HEK293 (cell line): ENCODE results near the gene ZNF432.

Experiments used
- CTCF ChIA-PET: fragments of 350-600 bp; formaldehyde crosslinking; extraction: SDS; loops from one replicate; lab custom pipeline; 2021; ENCODE audit warnings: antibody characterized with exemption; lab: Yijun Ruan, JAX
- POLR2A ChIA-PET: fragments of 300-600 bp; formaldehyde crosslinking; extraction: SDS; loops from one replicate; lab custom pipeline; 2020; ENCODE audit warnings: antibody characterized with exemption, inconsistent platforms; lab: Yijun Ruan, JAX
- H3K27ac ChIP-seq: fragments of 200-500 bp; sonication (Bioruptor generic); 2 replicates; pipeline ENCODE4 v1.5.1; 2014; ENCODE audit warnings: low read depth, low read length, control low read depth, inconsistent platforms; ENCODE audit errors: extremely low read depth
- H3K36me3 ChIP-seq, 2 experiments: fragments of 200-500 bp in 1 of 2; sonication (Bioruptor generic) in 1 of 2; 1 replicate in 1 of 2; 2 replicates in 1 of 2; pipeline ENCODE4 v1.5.1; 2014 to 2017; ENCODE audit warnings: inconsistent platforms in 2 of 2, low read length in 2 of 2; ENCODE audit not compliant: control insufficient read depth in 2 of 2, insufficient read depth in 1 of 2
- H3K4me1 ChIP-seq: fragments of 200-500 bp; sonication (Bioruptor generic); 2 replicates; pipeline ENCODE4 v1.5.1; 2014; ENCODE audit warnings: mild to moderate bottlenecking, low read length, inconsistent platforms; ENCODE audit not compliant: control insufficient read depth, insufficient read depth
- H3K4me3 ChIP-seq: 2 replicates; pipeline ENCODE4 v1.5.1; 2011; ENCODE audit warnings: low read depth, mild to moderate bottlenecking, control low read depth, low read length, moderate library complexity
- H3K9me3 ChIP-seq: fragments of 200-500 bp; sonication (Bioruptor generic); 2 replicates; pipeline ENCODE4 v1.5.1; 2014; ENCODE audit warnings: low read depth, low read length, inconsistent platforms; ENCODE audit not compliant: control insufficient read depth, insufficient read depth
- BCL11B ChIP-seq: fragments of 450-650 bp; formaldehyde crosslinking; IDR thresholded peaks from 2 replicates; pipeline ENCODE4 v1.5.1; 2016; ENCODE audit warnings: low read depth, missing biosample characterization, missing genetic modification characterization
- FEZF1 ChIP-seq: fragments of 450-650 bp; formaldehyde crosslinking; IDR thresholded peaks from 2 replicates; pipeline ENCODE4 v1.5.1; 2016; ENCODE audit warnings: missing biosample characterization, missing genetic modification characterization
- PRDM1 ChIP-seq: fragments of 450-650 bp; formaldehyde crosslinking; IDR thresholded peaks from 2 replicates; pipeline ENCODE4; 2016; ENCODE audit warnings: missing biosample characterization, missing genetic modification characterization
- SCRT1 ChIP-seq: fragments of 450-650 bp; formaldehyde crosslinking; IDR thresholded peaks from 2 replicates; pipeline ENCODE4 v1.5.1; 2016; ENCODE audit warnings: missing biosample characterization, missing genetic modification characterization, borderline replicate concordance
- ZNF112 ChIP-seq: fragments of 450-650 bp; formaldehyde crosslinking; IDR thresholded peaks from 2 replicates; pipeline ENCODE4 v1.5.0; 2017; ENCODE audit warnings: missing biosample characterization, missing genetic modification characterization
- ZNF133 ChIP-seq: fragments of 450-650 bp; formaldehyde crosslinking; IDR thresholded peaks from 2 replicates; pipeline ENCODE4 v1.5.1; 2016; ENCODE audit warnings: missing biosample characterization, missing genetic modification characterization
- ZNF175 ChIP-seq: fragments of 450-650 bp; formaldehyde crosslinking; IDR thresholded peaks from 2 replicates; pipeline ENCODE4 v1.5.1; 2016; ENCODE audit warnings: missing biosample characterization, missing genetic modification characterization
- ZNF19 ChIP-seq: fragments of 450-650 bp; formaldehyde crosslinking; IDR thresholded peaks from 2 replicates; pipeline ENCODE4; 2016; ENCODE audit warnings: missing biosample characterization, missing genetic modification characterization, low read depth
- ZNF223 ChIP-seq: fragments of 450-650 bp; formaldehyde crosslinking; IDR thresholded peaks from 2 replicates; pipeline ENCODE4 v1.5.1; 2016; ENCODE audit warnings: missing biosample characterization, missing genetic modification characterization
- ZNF248 ChIP-seq: fragments of 450-650 bp; formaldehyde crosslinking; IDR thresholded peaks from 2 replicates; pipeline ENCODE4 v1.5.1; 2017; ENCODE audit warnings: missing biosample characterization, missing genetic modification characterization
- ZNF324 ChIP-seq: fragments of 450-650 bp; formaldehyde crosslinking; IDR thresholded peaks from 2 replicates; pipeline ENCODE4 v1.5.1; 2016; ENCODE audit warnings: missing biosample characterization, missing genetic modification characterization
- ZNF416 ChIP-seq: fragments of 450-650 bp; formaldehyde crosslinking; IDR thresholded peaks from 2 replicates; pipeline ENCODE4 v1.5.1; 2016; ENCODE audit warnings: missing biosample characterization, missing genetic modification characterization
- ZNF426 ChIP-seq: fragments of 450-650 bp; formaldehyde crosslinking; IDR thresholded peaks from 2 replicates; pipeline ENCODE4 v1.5.1; 2017; ENCODE audit warnings: missing biosample characterization, missing genetic modification characterization, mild to moderate bottlenecking, inconsistent platforms, moderate library complexity
- ZNF48 ChIP-seq: fragments of 450-650 bp; formaldehyde crosslinking; IDR thresholded peaks from 2 replicates; pipeline ENCODE4 v1.5.1; 2016; ENCODE audit warnings: missing biosample characterization, missing genetic modification characterization
- ZNF585B ChIP-seq: fragments of 450-650 bp; formaldehyde crosslinking; IDR thresholded peaks from 2 replicates; pipeline ENCODE4 v1.5.1; 2016; ENCODE audit warnings: missing biosample characterization, missing genetic modification characterization
- ZNF76 ChIP-seq: fragments of 450-650 bp; formaldehyde crosslinking; IDR thresholded peaks from 2 replicates; pipeline ENCODE4; 2016; ENCODE audit warnings: low read depth, missing biosample characterization, missing genetic modification characterization, borderline replicate concordance
- ZNF776 ChIP-seq: fragments of 450-650 bp; formaldehyde crosslinking; IDR thresholded peaks from 2 replicates; pipeline ENCODE4 v1.5.0; 2017; ENCODE audit warnings: missing biosample characterization, missing genetic modification characterization, borderline replicate concordance
- ZNF791 ChIP-seq: fragments of 450-650 bp; formaldehyde crosslinking; IDR thresholded peaks from 2 replicates; pipeline ENCODE4 v1.5.1; 2016; ENCODE audit warnings: missing biosample characterization, missing genetic modification characterization
- ZSCAN23 ChIP-seq: fragments of 450-650 bp; formaldehyde crosslinking; IDR thresholded peaks from 2 replicates; pipeline ENCODE4 v1.5.1; 2016; ENCODE audit warnings: missing biosample characterization, missing genetic modification characterization
- TF ChIP-seq, protein P1 (sequence below): fragments of 450-650 bp; formaldehyde crosslinking; IDR thresholded peaks from 2 replicates; pipeline ENCODE4 v1.5.1; 2016; ENCODE audit warnings: missing biosample characterization, missing genetic modification characterization
- TF ChIP-seq, protein P2 (sequence below): fragments of 450-650 bp; formaldehyde crosslinking; IDR thresholded peaks from 2 replicates; pipeline ENCODE4 v1.5.1; 2016; ENCODE audit warnings: missing biosample characterization, missing genetic modification characterization
- TF ChIP-seq, protein P3 (sequence below): fragments of 450-650 bp; formaldehyde crosslinking; IDR thresholded peaks from 2 replicates; pipeline ENCODE4 v1.5.1; 2016; ENCODE audit warnings: missing biosample characterization, missing genetic modification characterization, borderline replicate concordance
- TF ChIP-seq, protein P4 (sequence below): fragments of 450-650 bp; formaldehyde crosslinking; IDR thresholded peaks from 2 replicates; pipeline ENCODE4 v1.5.1; 2016; ENCODE audit warnings: missing biosample characterization, missing genetic modification characterization
- TF ChIP-seq, protein P5 (sequence below): fragments of 450-650 bp; formaldehyde crosslinking; IDR thresholded peaks from 2 replicates; pipeline ENCODE4 v1.5.1; 2016; ENCODE audit warnings: missing biosample characterization, missing genetic modification characterization

ZNF432 gene

DNA sequence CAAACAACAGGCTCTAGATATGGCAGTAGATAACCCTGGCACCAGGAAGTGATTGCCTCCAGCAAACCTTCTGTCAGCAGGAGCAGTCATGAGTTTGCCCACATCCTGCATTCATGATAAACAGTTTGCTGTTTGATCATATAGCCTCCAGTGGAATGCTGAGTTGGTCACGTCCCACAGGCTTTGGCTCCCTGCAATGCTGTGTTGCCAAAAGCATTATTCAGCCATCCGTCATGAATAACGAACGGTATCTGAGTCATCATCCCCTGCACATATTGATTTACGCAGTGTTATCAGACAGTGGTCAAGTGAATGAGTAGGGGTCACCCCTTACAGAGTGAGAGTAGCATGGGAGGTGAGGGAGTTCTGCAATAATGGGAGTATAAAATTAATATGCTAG lies 21.9 kb upstream of the ZNF432 start:
- TF ChIP-seq BCL11B (tag by site-specific recombination) (no peak), FEZF1 (tag by site-specific recombination) (no peak), ZNF133 (tag by site-specific recombination) (no peak), ZNF585B (no peak), ZNF112 (tag by site-specific recombination) (no peak), ZNF324 (tag by site-specific recombination) (no peak), ZNF76 (tag by site-specific recombination) (no peak)
- no peaks in the 10 kb centered on the region for H3K4me1 ChIP-seq
- H3K9me3 ChIP-seq, result peaks cover 6% of the 10 kb centered on the region
- ChIA-PET CTCF (no interaction called here), POLR2A (no interaction called here)
- H3K27ac ChIP-seq, result no peak overlapping the region
- H3K36me3 ChIP-seq, result peaks cover 7 to 67% of the 10 kb centered on the region in 2 experiments
- no peak overlapping the region for H3K4me3 ChIP-seq

DNA sequence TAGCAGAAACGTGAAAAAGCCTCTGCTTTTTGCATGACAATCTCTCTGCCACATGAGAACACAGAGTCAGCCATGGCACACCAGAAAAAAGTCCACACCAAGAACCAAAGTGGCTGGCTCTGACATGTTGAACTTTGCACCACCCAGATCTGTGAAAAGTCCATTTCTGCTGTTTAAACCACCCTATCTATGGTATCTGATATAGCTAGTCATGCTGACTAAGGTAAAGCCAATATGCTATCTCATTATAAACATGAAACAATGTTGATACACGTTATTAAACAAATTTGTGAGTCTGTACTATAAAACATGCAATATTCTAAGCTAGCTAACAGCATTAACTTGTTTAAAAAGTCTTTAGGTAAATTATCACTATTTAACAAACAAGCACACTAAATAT lies 21.0 kb upstream of the ZNF432 start:
- ChIA-PET CTCF (no interaction called here), POLR2A (no interaction called here)
- Histone ChIP-seq H3K36me3 (peaks cover 8 to 64% of the 10 kb centered on the region in 2 experiments), H3K9me3 (peaks cover 6% of the 10 kb centered on the region), H3K27ac (no peak overlapping the region), H3K4me3 (no peak overlapping the region), H3K4me1 (no peaks in the 10 kb centered on the region)
- TF ChIP-seq ZNF416 (tag by site-specific recombination) (no peak), SCRT1 (tag by site-specific recombination) (no peak), ZNF426 (tag by site-specific recombination) (no peak), ZNF175 (tag by site-specific recombination) (no peak), ZNF19 (no peak), ZNF776 (no peak), ZNF48 (no peak)
- TF ChIP-seq, protein P1, sequence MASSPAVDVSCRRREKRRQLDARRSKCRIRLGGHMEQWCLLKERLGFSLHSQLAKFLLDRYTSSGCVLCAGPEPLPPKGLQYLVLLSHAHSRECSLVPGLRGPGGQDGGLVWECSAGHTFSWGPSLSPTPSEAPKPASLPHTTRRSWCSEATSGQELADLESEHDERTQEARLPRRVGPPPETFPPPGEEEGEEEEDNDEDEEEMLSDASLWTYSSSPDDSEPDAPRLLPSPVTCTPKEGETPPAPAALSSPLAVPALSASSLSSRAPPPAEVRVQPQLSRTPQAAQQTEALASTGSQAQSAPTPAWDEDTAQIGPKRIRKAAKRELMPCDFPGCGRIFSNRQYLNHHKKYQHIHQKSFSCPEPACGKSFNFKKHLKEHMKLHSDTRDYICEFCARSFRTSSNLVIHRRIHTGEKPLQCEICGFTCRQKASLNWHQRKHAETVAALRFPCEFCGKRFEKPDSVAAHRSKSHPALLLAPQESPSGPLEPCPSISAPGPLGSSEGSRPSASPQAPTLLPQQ (tag by site-specific recombination), result no peak
- TF ChIP-seq, protein P2, sequence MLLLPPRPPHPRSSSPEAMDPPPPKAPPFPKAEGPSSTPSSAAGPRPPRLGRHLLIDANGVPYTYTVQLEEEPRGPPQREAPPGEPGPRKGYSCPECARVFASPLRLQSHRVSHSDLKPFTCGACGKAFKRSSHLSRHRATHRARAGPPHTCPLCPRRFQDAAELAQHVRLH (tag by site-specific recombination), result no peak
- TF ChIP-seq, protein P3, sequence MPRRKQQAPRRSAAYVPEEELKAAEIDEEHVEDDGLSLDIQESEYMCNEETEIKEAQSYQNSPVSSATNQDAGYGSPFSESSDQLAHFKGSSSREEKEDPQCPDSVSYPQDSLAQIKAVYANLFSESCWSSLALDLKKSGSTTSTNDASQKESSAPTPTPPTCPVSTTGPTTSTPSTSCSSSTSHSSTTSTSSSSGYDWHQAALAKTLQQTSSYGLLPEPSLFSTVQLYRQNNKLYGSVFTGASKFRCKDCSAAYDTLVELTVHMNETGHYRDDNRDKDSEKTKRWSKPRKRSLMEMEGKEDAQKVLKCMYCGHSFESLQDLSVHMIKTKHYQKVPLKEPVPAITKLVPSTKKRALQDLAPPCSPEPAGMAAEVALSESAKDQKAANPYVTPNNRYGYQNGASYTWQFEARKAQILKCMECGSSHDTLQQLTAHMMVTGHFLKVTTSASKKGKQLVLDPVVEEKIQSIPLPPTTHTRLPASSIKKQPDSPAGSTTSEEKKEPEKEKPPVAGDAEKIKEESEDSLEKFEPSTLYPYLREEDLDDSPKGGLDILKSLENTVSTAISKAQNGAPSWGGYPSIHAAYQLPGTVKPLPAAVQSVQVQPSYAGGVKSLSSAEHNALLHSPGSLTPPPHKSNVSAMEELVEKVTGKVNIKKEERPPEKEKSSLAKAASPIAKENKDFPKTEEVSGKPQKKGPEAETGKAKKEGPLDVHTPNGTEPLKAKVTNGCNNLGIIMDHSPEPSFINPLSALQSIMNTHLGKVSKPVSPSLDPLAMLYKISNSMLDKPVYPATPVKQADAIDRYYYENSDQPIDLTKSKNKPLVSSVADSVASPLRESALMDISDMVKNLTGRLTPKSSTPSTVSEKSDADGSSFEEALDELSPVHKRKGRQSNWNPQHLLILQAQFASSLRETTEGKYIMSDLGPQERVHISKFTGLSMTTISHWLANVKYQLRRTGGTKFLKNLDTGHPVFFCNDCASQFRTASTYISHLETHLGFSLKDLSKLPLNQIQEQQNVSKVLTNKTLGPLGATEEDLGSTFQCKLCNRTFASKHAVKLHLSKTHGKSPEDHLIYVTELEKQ (tag by site-specific recombination), result no peak

DNA sequence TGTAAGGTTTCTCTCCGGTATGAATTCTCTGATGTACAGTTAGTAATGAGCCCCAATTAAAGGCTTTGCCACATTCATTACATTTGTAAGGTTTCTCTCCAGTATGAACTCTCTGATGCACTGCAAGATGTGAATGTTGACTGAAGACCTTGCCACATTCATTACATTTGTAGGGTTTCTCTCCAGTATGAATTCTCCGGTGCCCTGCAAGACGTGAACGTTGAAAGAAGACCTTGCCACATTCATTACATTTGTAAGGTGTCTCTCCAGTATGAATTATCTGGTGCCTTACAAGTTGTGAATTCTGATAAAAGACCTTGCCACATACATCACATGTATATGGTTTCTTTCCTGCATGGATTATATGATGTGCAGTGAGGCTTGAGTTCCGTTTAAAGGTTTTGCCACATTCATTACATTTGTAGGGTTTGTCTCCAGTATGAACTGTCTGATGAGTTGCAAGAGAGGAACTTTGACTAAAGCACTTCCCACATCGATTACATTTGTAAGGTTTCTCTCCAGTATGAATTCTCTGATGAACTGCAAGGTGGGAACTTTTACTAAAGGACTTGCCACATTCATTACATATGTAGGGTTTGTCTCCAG lies 17.7 kb upstream of the ZNF432 start:
- H3K9me3 ChIP-seq, result peaks cover 6% of the 10 kb centered on the region
- H3K4me3 ChIP-seq, result no peak overlapping the region
- ChIA-PET CTCF (no interaction called here), POLR2A (no interaction called here)
- no peak overlapping the region for H3K27ac ChIP-seq
- peaks cover 4 to 65% of the 10 kb centered on the region in 2 experiments for H3K36me3 ChIP-seq
- no peaks in the 10 kb centered on the region for H3K4me1 ChIP-seq
- TF ChIP-seq ZSCAN23 (tag by site-specific recombination), result no peak
- TF ChIP-seq, protein P4, sequence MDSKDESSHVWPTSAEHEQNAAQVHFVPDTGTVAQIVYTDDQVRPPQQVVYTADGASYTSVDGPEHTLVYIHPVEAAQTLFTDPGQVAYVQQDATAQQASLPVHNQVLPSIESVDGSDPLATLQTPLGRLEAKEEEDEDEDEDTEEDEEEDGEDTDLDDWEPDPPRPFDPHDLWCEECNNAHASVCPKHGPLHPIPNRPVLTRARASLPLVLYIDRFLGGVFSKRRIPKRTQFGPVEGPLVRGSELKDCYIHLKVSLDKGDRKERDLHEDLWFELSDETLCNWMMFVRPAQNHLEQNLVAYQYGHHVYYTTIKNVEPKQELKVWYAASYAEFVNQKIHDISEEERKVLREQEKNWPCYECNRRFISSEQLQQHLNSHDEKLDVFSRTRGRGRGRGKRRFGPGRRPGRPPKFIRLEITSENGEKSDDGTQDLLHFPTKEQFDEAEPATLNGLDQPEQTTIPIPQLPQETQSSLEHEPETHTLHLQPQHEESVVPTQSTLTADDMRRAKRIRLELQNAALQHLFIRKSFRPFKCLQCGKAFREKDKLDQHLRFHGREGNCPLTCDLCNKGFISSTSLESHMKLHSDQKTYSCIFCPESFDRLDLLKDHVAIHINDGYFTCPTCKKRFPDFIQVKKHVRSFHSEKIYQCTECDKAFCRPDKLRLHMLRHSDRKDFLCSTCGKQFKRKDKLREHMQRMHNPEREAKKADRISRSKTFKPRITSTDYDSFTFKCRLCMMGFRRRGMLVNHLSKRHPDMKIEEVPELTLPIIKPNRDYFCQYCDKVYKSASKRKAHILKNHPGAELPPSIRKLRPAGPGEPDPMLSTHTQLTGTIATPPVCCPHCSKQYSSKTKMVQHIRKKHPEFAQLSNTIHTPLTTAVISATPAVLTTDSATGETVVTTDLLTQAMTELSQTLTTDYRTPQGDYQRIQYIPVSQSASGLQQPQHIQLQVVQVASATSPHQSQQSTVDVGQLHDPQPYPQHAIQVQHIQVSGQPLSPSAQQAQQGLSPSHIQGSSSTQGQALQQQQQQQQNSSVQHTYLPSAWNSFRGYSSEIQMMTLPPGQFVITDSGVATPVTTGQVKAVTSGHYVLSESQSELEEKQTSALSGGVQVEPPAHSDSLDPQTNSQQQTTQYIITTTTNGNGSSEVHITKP (tag by site-specific recombination), result no peak
- no peak for TF ChIP-seq ZNF248
- TF ChIP-seq ZNF791, result no peak
- no peak for TF ChIP-seq ZNF48
- TF ChIP-seq, protein P5, sequence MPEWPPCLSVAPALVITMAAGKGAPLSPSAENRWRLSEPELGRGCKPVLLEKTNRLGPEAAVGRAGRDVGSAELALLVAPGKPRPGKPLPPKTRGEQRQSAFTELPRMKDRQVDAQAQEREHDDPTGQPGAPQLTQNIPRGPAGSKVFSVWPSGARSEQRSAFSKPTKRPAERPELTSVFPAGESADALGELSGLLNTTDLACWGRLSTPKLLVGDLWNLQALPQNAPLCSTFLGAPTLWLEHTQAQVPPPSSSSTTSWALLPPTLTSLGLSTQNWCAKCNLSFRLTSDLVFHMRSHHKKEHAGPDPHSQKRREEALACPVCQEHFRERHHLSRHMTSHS (tag by site-specific recombination), result no peak
- no peak for TF ChIP-seq PRDM1 (tag by site-specific recombination)
- TF ChIP-seq ZNF223 (tag by site-specific recombination), result no peak
